ENCODE measurements around the gene PMPCA. TPM values are rescaled to one million over a fixed set of nuclear protein-coding genes. Genes with fewer than 3 reads are reported as not detected.

Gene PMPCA
- polyA plus RNA-seq, 10 donors, result 32.4 to 44.0 (median 37.8) TPM

DNA sequence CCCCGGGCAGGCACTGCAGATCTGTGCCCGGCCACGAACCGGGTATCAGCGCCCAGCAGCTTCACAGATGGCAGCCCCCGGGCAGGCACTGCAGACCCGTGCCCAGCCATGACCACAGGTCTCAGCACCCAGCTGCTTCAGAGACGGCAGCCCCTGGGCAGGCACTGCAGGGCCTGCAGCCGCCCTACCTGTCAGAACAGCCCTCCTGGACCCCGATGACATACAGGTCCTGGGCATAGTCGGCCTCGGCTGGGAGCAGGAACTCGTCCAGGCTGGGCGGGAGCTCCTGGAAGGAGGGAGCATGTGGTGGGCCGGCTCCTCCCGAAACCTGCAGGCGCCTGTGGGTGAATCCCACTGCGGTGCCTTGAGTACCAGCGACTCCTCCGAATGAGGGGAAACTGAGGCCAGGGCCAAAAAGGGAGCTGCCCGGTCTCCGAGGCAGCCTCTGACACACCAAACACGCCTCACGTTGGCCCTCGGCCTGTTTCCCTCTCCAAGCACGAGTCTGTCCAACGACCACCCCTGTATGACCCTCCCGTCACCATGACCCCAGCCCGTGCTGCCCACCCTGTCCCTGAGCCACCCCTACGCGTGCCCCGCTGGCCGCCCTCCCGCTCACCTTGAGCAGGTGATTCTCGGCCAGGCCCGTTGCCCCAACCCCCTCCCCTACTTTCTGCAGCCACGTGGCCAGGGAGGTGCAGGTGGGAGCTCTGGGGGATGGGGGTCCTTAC, 23.6 kb downstream of the PMPCA start:
- DNase-seq, result no peak

DNA sequence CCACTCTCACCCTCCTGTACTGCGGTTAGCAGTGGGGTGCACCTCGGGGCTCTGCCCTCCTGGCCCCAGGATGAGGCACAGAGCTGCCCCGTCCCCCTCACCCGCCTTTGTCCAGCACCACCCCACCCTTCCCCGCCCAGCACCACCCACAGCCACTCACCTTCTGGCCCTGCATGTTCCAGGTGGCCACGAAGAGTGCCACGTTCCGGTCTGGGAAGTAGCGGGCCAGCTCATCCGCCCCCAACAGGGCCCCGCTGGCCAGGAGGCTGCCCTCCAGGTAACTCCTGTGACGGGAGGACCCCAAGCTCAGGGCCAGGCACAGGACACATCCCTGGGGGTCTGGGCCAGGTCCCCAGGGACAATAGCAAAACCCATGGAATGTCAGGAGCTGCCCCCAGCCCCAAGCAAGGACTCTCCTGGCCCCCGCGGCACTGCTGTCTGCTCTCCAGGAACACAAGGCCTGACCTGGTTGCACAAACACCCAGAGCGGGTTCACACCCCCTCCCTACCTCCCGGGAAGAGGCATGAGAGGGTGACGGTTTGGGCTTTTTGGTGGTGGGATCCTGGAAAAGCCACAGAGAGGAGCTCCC, 24.2 kb downstream of the PMPCA start:
- no peak for DNase-seq

DNA sequence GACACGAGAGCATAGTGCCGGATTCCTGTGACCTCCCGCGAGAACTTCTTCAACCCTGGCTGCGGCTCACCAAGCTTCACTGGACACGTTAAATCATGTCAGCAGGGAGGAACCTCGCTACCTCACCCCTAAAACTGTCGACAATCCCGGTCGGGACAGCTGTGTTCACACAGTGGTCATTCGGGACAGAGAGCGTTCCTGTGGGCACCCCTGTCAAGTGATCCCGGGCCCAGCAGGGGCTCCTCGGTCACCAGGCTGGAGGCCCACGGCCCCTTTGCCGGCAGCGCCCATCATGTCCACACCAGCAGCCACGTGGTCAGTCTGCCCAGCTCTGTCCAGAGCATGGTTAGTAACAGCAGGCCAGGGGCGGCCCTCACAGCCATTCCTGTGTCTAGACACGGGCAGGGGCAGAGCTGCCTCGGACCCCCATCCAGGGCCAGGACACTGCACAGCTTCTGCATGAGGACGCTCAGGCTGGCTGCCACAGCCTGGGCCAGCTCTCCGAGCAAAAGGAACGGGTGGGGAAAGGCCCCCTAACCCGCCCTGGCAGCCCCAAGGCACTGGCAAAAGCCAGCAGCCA, 25.7 kb downstream of the PMPCA start:
- no peak for DNase-seq

DNA sequence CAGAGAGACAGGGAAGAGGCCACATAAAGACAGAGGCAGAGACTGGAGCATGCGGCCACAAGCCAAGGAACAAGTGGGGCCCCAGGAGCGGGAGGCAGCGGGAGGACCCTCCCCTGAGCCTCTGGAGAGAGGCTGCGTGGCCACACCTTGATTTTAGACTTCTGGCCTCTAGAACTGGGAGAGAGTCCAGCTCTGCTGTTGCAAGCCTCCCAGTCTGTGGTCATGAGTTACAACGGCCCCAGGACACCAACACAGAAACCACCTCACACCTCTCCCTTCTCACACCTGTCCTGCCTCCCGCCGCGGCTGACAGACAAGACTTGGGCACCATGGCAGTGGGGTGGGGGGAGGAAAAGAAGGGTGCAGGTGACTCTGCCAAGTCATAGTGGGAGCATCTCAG, 27.0 kb downstream of the PMPCA start:
- DNase-seq, result peak in 2 of 3 donors; percentile 38 to 72

- no peak for DNase-seq
Observed at GRCh38 chr9:136437839-136438547, 27.5 kb downstream of the PMPCA start.

DNA sequence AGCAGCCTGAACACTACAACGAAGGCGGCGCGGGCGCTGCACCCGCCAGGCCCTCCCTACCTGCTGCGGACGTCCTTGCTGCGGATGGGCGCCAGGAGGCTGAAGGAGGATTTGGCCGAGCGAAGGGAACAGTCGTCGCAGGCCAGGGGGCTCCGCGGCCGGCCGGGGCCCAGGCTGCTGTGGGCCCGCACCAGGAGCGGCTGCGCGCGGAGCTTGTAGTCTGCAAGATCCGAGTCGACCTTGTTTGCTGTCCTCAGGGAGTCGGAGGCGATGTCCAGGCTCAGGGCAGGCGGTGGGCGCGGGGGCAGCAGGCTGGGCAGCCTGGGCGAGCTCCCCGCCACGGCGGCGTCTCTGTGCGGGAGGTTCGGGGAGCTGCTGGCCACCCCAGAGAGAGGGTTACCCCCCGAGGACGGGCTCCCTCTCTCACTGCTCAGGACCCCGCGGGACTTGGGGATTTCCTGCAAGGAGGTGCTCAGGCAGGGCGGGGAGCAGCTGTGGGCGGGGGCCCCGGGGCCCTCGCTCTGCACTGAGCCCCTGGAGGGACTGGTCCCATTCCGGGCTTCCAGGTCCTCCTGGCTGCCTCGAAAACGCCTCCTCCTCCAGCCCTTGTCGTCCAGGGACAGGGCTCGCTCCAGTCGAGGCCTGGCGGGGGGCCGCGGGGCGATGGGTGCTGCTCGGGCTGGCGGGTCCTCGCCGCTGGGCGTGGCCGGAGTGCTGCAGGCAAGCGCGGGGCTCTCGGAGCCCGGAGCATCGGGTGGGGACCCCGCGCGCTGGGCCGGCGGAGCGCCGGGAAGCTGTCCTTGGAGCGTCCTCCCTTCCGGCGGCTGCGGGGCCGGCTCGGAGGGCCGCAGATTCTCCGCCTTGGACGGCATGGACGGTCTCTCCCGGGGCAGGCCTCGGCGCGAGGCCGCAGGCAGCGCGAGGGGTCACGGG, 28.4 kb downstream of the PMPCA start:
- DNase-seq, result peak in 2 of 3 donors; percentile 19 to 55

DNA sequence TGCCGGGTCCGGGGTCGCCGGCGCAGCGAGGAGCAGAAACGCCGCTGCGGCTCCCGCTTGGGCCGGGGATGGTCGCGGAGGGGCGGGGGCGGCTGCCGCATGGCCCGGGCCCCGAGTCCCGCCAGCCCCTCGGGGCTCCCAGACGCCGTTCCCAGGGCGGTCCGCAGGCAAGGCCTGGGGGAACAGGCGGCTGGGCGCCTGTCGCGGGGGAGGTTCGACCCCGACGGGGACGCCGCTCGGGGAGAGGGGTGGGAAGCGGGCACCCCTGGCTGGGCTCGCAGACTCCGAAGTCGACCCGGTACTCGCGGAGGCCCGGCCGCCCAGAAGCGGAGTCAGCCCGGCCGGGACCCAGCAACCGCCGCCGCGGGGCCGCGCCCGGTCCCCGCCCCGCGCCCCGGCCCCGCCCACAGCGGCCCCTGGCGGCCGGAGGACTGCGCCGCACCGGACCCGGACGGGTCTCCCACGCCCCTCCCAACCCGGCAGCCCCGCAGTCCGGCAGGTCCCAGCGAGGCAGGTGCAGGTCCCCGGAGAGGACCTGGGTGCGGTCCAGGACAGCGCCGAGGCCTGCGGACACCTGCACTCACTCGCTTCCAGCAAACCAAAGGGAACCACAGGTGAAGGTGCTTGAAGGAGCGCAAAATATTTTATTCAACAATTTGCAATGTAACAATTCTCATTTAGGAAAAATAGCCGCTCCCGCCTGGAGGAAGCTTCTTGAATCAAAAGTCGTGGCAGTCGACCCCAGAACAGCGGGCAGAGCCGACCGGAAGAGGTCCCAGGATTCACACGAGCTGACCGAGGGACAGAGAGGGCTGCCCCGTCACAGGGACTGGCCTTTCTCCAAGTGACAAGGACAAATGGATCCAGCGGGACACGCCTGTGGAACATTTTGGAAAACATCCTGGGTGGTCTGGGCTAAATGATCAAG, 29.3 kb downstream of the PMPCA start, which contains the start of gene INPP5E:
Gene INPP5E (minus strand): TSS at position 365 of the 928 bp plus-strand sequence. CDS start 426 bp downstream, outside the sequence.
- DNase-seq, result peak; percentile 70 to 90 (median 83)

- no peak for DNase-seq
Observed at GRCh38 chr9:136441191-136441680, 30.8 kb downstream of the PMPCA start.

DNA sequence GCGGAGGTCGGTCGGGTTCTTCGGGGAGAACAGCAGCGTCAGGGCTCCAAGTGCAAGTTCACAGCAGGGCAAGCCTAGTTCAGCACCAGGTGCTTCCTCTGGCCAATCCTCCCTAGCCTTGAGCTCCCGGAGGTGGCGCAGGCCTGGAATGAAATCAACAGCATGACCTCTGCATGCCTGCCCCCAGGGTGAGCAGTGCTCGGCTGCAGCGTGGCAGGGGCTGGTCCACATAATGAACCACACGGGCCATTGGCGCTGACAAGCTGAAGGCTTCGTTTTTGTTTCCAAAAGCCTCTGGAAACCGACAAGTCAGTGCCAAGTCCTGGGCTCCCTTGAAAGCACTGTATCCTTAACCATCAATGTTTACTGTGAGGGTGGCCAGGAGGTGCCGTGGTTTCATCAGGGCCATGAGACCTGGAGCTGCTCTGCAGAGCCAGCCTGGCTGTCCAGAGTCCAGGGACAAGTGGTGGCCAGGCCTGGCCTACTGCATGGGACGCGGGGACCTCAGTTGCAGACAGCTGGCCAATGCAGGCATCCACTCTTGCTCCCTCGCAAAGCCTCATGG, 31.3 kb downstream of the PMPCA start:
- no peak for DNase-seq

- DNase-seq, result no peak
Observed at GRCh38 chr9:136442265-136442664, 31.8 kb downstream of the PMPCA start.

DNA sequence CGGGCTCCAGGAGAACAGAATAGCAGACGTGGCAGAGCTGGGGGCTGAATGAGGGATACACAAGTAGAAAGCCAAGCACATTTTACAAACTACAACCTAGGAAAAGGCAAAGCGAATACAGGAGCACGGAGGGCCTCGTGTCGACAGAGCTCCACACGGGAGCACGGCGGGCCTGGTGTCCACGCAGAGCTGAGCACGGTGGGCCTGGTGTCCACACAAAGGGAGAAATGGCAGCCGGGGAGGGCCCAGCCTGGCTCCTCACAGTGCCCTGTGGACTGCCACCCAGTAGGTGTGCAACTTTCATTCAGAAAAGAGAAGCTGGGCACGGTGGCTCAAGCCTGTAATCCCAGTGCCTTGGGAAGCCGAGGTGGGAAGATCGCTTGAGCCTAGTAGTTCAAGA, 32.6 kb downstream of the PMPCA start:
- no peak for DNase-seq

DNA sequence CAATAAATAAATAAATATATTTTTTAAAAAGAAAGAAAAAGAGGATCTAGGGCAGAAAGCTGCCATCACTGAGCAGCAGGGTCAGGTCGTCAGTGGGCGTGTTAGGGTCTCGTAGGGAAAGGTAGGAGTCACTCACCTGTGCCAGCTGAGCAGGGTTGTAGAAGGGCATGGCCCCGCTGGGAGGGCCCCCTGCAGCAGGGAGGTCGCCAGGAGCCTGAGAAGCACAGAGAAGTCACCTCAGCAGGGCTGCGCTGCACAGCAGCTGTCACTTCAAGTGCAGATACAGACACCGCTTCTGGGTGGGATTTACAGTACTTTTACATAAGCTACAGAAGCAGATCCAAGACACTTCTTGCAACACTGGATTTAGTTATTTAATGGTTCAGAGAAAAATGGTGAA, 33.2 kb downstream of the PMPCA start:
- no peak for DNase-seq

DNA sequence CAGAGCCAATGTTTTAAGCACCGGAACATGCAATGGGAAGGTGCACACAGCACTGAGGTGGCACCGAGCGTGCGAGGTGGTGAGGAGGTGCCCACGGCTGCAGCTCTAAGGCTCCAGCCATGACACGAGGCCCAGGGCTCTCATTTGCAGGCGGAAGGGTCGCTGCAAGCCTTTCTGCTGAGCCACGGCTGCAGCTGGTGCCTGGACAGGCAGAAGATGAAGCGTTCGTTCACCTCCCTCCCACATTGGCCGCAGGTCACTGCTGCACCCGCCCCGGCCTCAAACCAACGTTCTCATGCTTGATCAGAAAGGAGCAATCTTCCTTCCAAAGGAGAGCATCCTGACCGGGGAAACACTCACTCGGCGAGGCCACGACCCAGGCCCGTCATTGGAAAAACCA, 33.6 kb downstream of the PMPCA start:
- DNase-seq, result no peak

GRCh38 chr9:136445799-136446198, 35.3 kb downstream of the PMPCA start:
- DNase-seq, result no peak

DNA sequence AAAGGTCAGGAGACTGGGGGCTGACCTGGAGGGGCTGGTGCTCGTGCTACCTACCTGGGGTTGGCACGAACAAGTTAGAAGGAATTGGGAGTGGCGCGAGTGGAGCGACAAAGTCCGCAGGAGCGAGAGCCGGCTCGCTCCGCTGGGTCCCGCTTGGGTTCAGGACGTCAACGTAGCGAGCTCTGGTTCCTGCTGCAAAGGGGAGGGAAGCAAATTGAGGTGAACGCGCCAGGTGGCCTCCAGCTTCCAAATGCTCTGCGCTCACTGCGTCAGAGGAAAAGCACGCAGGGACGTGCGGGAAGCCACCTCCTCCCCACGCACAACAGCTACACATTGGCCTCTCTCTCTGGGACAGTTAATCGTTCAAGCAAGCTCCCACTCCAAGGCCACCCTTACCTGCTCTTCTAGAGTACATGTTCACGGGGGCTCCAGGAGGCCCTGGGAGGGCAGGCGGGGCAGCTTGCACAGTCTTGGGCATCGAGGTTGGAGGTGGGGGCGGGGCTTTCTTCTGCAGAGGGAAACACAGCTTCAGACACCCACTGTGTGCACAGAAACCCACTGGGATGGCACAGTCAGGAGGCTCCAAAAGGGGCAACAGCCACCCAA, 36.8 kb downstream of the PMPCA start:
- DNase-seq, result no peak

- DNase-seq, result no peak
Observed at GRCh38 chr9:136448655-136449054, 38.2 kb downstream of the PMPCA start.

GRCh38 chr9:136451221-136451877, 40.9 kb downstream of the PMPCA start:
- DNase-seq, result no peak

DNA sequence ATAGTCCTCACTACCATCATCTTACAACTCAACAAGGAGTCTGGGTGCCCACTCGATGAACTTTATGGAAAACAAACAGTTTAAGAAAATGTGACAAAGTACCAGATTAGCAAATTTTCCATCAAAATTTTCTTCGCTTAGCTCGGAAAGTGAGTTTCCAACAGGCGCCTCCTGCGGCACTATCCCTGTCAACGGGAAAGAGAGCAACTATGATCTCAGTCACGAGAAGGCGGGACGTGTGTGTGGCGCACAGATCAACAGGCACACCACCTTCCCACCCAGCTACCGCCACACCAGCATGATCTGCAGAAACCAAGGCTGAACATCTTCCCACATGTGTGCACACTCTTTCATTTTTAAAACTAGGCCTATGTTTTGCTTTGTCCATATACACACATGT, 42.9 kb downstream of the PMPCA start:
- DNase-seq, result no peak

All from muscle of back (tissue), 11 donors.